Endothelial cell of umbilical vein (primary cell): ENCODE measurements around the gene ERBB4. TPM values are rescaled to one million over a fixed set of nuclear protein-coding genes. Genes with fewer than 3 reads are reported as not detected.
A peak's percentile ranks its signal among the peaks of the same experiment; 100 is the strongest.

ENCODE experiments used
- BruUV-seq: library from RNA; stranded (reverse); fragments of 400-500 nt; replicated peaks from 2 replicates; lab custom pipeline; 2021; lab: Mats Ljungman, UMichigan
- CTCF ChIA-PET: fragments of 300-600, 350-600 bp; sonication (Branson Sonifier 250); formaldehyde crosslinking; loops from one replicate; lab custom pipeline; 2021; ENCODE audit warnings: antibody characterized with exemption, inconsistent platforms; lab: Charles Lee
- POLR2A ChIA-PET: fragments of 300-600, 350-600 bp; sonication (Branson Sonifier 250); formaldehyde crosslinking; loops from one replicate; lab custom pipeline; 2021; ENCODE audit warnings: antibody characterized with exemption, inconsistent platforms; lab: Charles Lee
- DNase-seq: peaks from one replicate; pipeline ENCODE4 v3.0.0-alpha.2; 2011; ENCODE audit warnings: low read depth, low spot score
- FAIRE-seq: peaks from 2 replicates; lab custom pipeline; 2011; peaks lifted over from hg19 to GRCh38; lab: Jason Lieb, UNC
- H2AFZ ChIP-seq: 2 replicates; pipeline ENCODE4 v1.6.0; 2012; ENCODE audit warnings: low read depth, low read length, control low read depth, inconsistent platforms
- H3K27ac ChIP-seq: 2 replicates; pipeline ENCODE4 v1.5.1; 2011; ENCODE audit warnings: low read depth, mild to moderate bottlenecking, control low read depth, low read length, moderate library complexity; ENCODE audit not compliant: insufficient read depth
- H3K27me3 ChIP-seq, 2 experiments: 2 replicates each; pipeline versions ENCODE4 v1.6.0 to v1.6.1; 2011; ENCODE audit warnings: low read length in 2 of 2, mixed read lengths in 1 of 2; ENCODE audit not compliant: control insufficient read depth in 2 of 2, insufficient read depth in 2 of 2
- H3K36me3 ChIP-seq, 2 experiments: 2 replicates in 1 of 2; 3 replicates in 1 of 2; pipeline ENCODE4 v1.5.1; 2011; ENCODE audit warnings: low read length in 2 of 2, mild to moderate bottlenecking in 1 of 2, moderate library complexity in 1 of 2; ENCODE audit not compliant: control insufficient read depth in 2 of 2, insufficient read depth in 2 of 2; ENCODE audit errors: extremely low read depth in 1 of 2
- H3K4me1 ChIP-seq: 3 replicates; pipeline ENCODE4 v1.5.1; 2011; ENCODE audit warnings: mild to moderate bottlenecking, low read length; ENCODE audit not compliant: control insufficient read depth, insufficient read depth; ENCODE audit errors: extremely low read depth
- H3K4me2 ChIP-seq: 2 replicates; pipeline ENCODE4 v1.6.1; 2011; ENCODE audit warnings: low read length, control low read depth, mixed read lengths; ENCODE audit not compliant: insufficient read depth
- H3K4me3 ChIP-seq, 3 experiments: fragments of 200-600 bp in 1 of 3; sonication (generic), shearing (Covaris generic) in 1 of 3; replicated peaks in 1 of 3; 2 replicates each; pipeline ENCODE4 v1.5.1; 2011 to 2016; ENCODE audit warnings: control low read depth in 3 of 3, low read length in 3 of 3, mild to moderate bottlenecking in 2 of 3, inconsistent platforms in 1 of 3, low read depth in 1 of 3, moderate library complexity in 1 of 3; ENCODE audit not compliant: insufficient read depth in 1 of 3
- H3K79me2 ChIP-seq: 2 replicates; pipeline ENCODE4 v1.6.0; 2012; ENCODE audit warnings: low read length, inconsistent platforms; ENCODE audit not compliant: control insufficient read depth, insufficient read depth
- H3K9ac ChIP-seq: replicated peaks from 2 replicates; pipeline ENCODE3; 2011; ENCODE audit warnings: low read length, control low read depth; ENCODE audit not compliant: insufficient read depth; ENCODE audit errors: extremely low read depth
- H3K9me1 ChIP-seq: replicated peaks from 3 replicates; pipeline ENCODE4 v1.6.0; 2011; ENCODE audit warnings: mild to moderate bottlenecking, low read length; ENCODE audit not compliant: control insufficient read depth, insufficient read depth; ENCODE audit errors: extremely low read depth
- H3K9me3 ChIP-seq: replicated peaks from 2 replicates; pipeline ENCODE4 v1.5.1; 2012; ENCODE audit warnings: low read length, inconsistent platforms; ENCODE audit not compliant: control insufficient read depth, insufficient read depth
- H4K20me1 ChIP-seq: replicated peaks from 2 replicates; pipeline ENCODE3; 2011; ENCODE audit warnings: mild to moderate bottlenecking, low read length; ENCODE audit not compliant: control insufficient read depth, insufficient read depth; ENCODE audit errors: extremely low read depth
- EZH2 ChIP-seq: IDR thresholded peaks from 2 replicates; pipeline ENCODE4 v1.6.1; 2012; ENCODE audit warnings: borderline replicate concordance, low read depth, mild to moderate bottlenecking, moderate library complexity, low read length, inconsistent platforms; ENCODE audit not compliant: severe bottlenecking
- FOS ChIP-seq: IDR thresholded peaks from 2 replicates; pipeline ENCODE4 v1.6.1; 2011; ENCODE audit warnings: mild to moderate bottlenecking, low read length, moderate library complexity, borderline replicate concordance; ENCODE audit not compliant: insufficient read depth
- GATA2 ChIP-seq: IDR thresholded peaks from 2 replicates; pipeline ENCODE4 v1.7.0; 2011; ENCODE audit warnings: low read depth, mild to moderate bottlenecking, moderate library complexity, mixed read lengths, low read length; ENCODE audit not compliant: insufficient read length, insufficient read depth
- JUN ChIP-seq: IDR thresholded peaks from 2 replicates; pipeline ENCODE4 v1.6.1; 2011; ENCODE audit warnings: borderline replicate concordance, low read depth; ENCODE audit not compliant: insufficient read length, insufficient read depth
- MYC ChIP-seq: IDR thresholded peaks from one replicate; pipeline ENCODE4 v1.6.1; 2011; ENCODE audit warnings: mild to moderate bottlenecking, low read depth, low read length
- POLR2A ChIP-seq: IDR thresholded peaks from 2 replicates; pipeline ENCODE4 v1.6.1; 2012; ENCODE audit warnings: low read depth, mild to moderate bottlenecking, control low read depth, low read length
- POLR2AphosphoS5 ChIP-seq: IDR thresholded peaks from 2 replicates; pipeline ENCODE4 v1.6.1; 2012; ENCODE audit warnings: low read depth, mild to moderate bottlenecking, control low read depth, low read length, moderate library complexity; ENCODE audit not compliant: insufficient read depth
- dilution Hi-C: fragments of 300-500 bp; cut with MboI; formaldehyde crosslinking; loops from one replicate; pipeline ENCODE4 v1.15.0; 2019; ENCODE audit warnings: low sequenced_read_pairs; ENCODE audit not compliant: extremely low pct_ligation_motif_present
- intact Hi-C: fragments of 100-400 bp; cut with micrococcal nuclease; formaldehyde crosslinking; loops from one replicate; pipeline ENCODE4 v1.10.0; 2022
- polyA plus RNA-seq, 4 experiments: library from polyadenylated mRNA; depleted of rRNA in 3 of 4; stranded (reverse) in 3 of 4; unstranded in 1 of 4; fragments of >200 nt; gene quantifications; 2 replicates each; pipeline versions ENCODE4 v1.2.1 to v1.2.3, GENCODE V29; 2011 to 2012; ENCODE audit warnings: missing spikeins in 1 of 4
- total RNA-seq: library from RNA; stranded (reverse); gene quantifications from 2 replicates; pipeline ENCODE4 v1.2.3, GENCODE V29; 2021
- TF ChIP-seq, protein P1 (sequence below): IDR thresholded peaks from 2 replicates; pipeline ENCODE4 v1.6.1; 2011; ENCODE audit not compliant: insufficient read depth, insufficient read length
- TF ChIP-seq, protein P2 (sequence below), 2 donors: IDR thresholded peaks; 1 replicate in 1 of 2; 2 replicates in 1 of 2; pipeline ENCODE4 v1.5.1; 2011; ENCODE audit warnings: low read length in 2 of 2, mild to moderate bottlenecking in 2 of 2, moderate library complexity in 2 of 2, control low read depth in 1 of 2, inconsistent platforms in 1 of 2, low read depth in 1 of 2; ENCODE audit not compliant: insufficient read depth in 1 of 2; ENCODE audit errors: extremely low read depth in 1 of 2

The ERBB4 gene
- total and polyA plus RNA-seq, 2 donors (not counting 3 experiments of a cell fraction or from before 2014, with no cell fraction given) = 0.01 to 0.27 TPM

DNA sequence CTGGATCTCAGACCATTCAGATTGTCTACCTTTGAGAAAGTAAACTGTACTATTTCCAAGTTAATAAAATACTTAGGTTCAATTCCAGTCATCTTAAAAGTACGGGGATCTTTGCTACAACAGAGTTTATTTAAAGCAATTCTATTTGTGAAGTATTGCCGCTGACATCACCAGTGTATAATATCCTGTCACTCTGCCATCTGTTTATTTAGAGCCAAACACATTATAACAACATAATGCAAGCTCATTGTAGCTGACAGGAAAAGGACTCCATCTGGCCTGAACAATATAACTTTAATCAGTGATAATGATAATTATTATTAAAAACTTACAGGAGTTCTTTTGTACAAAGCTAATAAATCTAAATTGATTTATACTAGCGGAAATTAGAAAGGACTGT is 786.8 kb downstream of the ERBB4 start:
- ChIA-PET CTCF (interaction anchor here (0.9 to 2.2 kb wide), 6 partner anchors 8 to 788 kb away, joined by 3 to 10 read pairs (median 5); no protein-coding TSS in a partner anchor), POLR2A (no interaction called here)
- H3K4me3 ChIP-seq = no peak overlapping the region
- H3K27ac ChIP-seq = no peak overlapping the region
- dilution Hi-C loops = no loop called here
- peaks cover 7% of the 10 kb centered on the region for H3K4me1 ChIP-seq
- no TSS peak for BruUV-seq
- DNase-seq (peak; percentile 48), FAIRE-seq (peak; percentile 24)
- no peak for TF ChIP-seq POLR2AphosphoS5
- no peak for TF ChIP-seq EZH2
- no peak for TF ChIP-seq POLR2A
- TF ChIP-seq GATA2 = no peak
- no peak for TF ChIP-seq FOS
- TF ChIP-seq, protein P1, sequence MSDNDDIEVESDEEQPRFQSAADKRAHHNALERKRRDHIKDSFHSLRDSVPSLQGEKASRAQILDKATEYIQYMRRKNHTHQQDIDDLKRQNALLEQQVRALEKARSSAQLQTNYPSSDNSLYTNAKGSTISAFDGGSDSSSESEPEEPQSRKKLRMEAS = no peak
- intact Hi-C loops = loop anchor here (10.0 kb wide), 1 partner anchor 233 kb away; no protein-coding TSS in a partner anchor
- H3K4me2 ChIP-seq = peak overlapping the region; percentile 10
- H3K27me3 ChIP-seq = no peaks in the 10 kb centered on the region
- H3K36me3 ChIP-seq = no peaks in the 10 kb centered on the region
- peak overlapping the region; percentile 61 for H2AFZ ChIP-seq
- no peaks in the 10 kb centered on the region for H3K79me2 ChIP-seq
- no peaks in the 10 kb centered on the region for H3K9me1 ChIP-seq
- H3K9me3 ChIP-seq = no peaks in the 10 kb centered on the region
- H4K20me1 ChIP-seq = no peaks in the 10 kb centered on the region
- no peak overlapping the region for H3K9ac ChIP-seq

DNA sequence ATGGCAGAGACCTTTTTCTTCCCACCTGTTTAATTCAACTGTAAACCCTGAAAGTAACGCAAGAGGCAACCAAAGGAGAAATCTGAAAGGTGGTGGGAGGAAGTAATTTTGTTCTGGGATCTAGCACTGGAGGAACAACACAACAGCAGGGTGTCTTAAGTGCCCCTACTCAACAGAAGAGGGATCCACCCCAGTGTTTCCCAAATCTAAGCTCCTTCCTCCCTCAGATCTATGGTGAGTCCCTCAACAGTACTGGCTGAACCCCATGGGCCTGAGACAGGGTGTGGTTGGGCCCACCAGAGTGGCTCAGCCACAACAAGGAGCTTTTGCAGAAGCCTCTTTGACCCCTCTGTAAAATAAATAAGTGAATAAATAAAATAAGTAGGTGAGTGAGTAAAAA is 790.3 kb downstream of the ERBB4 start:
- DNase-seq = no peak
- peaks cover 7% of the 10 kb centered on the region for H3K4me1 ChIP-seq
- H3K36me3 ChIP-seq = no peaks in the 10 kb centered on the region
- H3K27ac ChIP-seq = no peak overlapping the region
- H3K9me3 ChIP-seq = no peaks in the 10 kb centered on the region
- ChIA-PET POLR2A (no interaction called here), CTCF (no interaction called here)
- H3K79me2 ChIP-seq = no peaks in the 10 kb centered on the region
- no peak overlapping the region for H3K4me2 ChIP-seq
- no peak for TF ChIP-seq EZH2
- TF ChIP-seq GATA2 = no peak
- TF ChIP-seq, protein P2, sequence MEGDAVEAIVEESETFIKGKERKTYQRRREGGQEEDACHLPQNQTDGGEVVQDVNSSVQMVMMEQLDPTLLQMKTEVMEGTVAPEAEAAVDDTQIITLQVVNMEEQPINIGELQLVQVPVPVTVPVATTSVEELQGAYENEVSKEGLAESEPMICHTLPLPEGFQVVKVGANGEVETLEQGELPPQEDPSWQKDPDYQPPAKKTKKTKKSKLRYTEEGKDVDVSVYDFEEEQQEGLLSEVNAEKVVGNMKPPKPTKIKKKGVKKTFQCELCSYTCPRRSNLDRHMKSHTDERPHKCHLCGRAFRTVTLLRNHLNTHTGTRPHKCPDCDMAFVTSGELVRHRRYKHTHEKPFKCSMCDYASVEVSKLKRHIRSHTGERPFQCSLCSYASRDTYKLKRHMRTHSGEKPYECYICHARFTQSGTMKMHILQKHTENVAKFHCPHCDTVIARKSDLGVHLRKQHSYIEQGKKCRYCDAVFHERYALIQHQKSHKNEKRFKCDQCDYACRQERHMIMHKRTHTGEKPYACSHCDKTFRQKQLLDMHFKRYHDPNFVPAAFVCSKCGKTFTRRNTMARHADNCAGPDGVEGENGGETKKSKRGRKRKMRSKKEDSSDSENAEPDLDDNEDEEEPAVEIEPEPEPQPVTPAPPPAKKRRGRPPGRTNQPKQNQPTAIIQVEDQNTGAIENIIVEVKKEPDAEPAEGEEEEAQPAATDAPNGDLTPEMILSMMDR (IDR thresholded peaks at IDR 0.05; ENCODE audit: extremely low read depth in 1 of 2, insufficient read depth in 1 of 2, low read depth in 1 of 2, low read length in 2 of 2) = no peak
- no peak for TF ChIP-seq MYC
- no peak for TF ChIP-seq JUN
- no peak for TF ChIP-seq POLR2AphosphoS5
- TF ChIP-seq FOS = no peak
- TF ChIP-seq, protein P1 = no peak
- TF ChIP-seq POLR2A = no peak
- no peak overlapping the region for H2AFZ ChIP-seq
- intact Hi-C loops = loop anchor here (5.0 to 10.0 kb wide), 3 partner anchors 129 to 419 kb away; no protein-coding TSS in a partner anchor
- H3K9ac ChIP-seq = no peak overlapping the region
- BruUV-seq = no TSS peak
- FAIRE-seq = no peak
- no peak overlapping the region for H3K4me3 ChIP-seq
- dilution Hi-C loops = no loop called here
- no peaks in the 10 kb centered on the region for H4K20me1 ChIP-seq
- no peaks in the 10 kb centered on the region for H3K9me1 ChIP-seq
- no peaks in the 10 kb centered on the region for H3K27me3 ChIP-seq
